CD14-positive monocyte (primary cell): ENCODE data around the gene FAM114A2. TPM values are rescaled to one million over a fixed set of nuclear protein-coding genes. Genes with fewer than 3 reads are reported as not detected.

Experiments
- DNase-seq, 3 donors: peaks; one replicate each; pipeline ENCODE4 v3.0.0-alpha.2; 2011 to 2022
- H2AFZ ChIP-seq: 2 replicates; pipeline ENCODE4 v1.6.0; 2012; ENCODE audit warnings: mild to moderate bottlenecking, low read depth, low read length, inconsistent platforms; ENCODE audit not compliant: insufficient read depth, poor library complexity, severe bottlenecking
- H3K27ac ChIP-seq, 2 donors: 1 replicate in 1 of 2; 2 replicates in 1 of 2; pipeline ENCODE4 v1.5.1; 2012 to 2013; ENCODE audit warnings: low read length in 2 of 2, control low read depth in 1 of 2, inconsistent platforms in 1 of 2, low read depth in 1 of 2, mild to moderate bottlenecking in 1 of 2
- H3K27me3 ChIP-seq, 2 donors: one replicate each; pipeline versions ENCODE4 v1.6.0 to v1.6.1; 2011 to 2013; ENCODE audit warnings: low read length in 2 of 2; ENCODE audit not compliant: control insufficient read depth in 2 of 2, insufficient read depth in 2 of 2
- H3K36me3 ChIP-seq, 2 donors: replicated peaks in 1 of 2; 1 replicate in 1 of 2; 2 replicates in 1 of 2; pipeline versions ENCODE4 v1.5.1 to v1.6.1; 2012 to 2013; ENCODE audit warnings: low read length in 2 of 2, control low read depth in 1 of 2, inconsistent platforms in 1 of 2, mild to moderate bottlenecking in 1 of 2; ENCODE audit not compliant: insufficient read depth in 2 of 2, control insufficient read depth in 1 of 2
- H3K4me1 ChIP-seq, 2 donors: 1 replicate in 1 of 2; 2 replicates in 1 of 2; pipeline versions ENCODE4 v1.5.1 to v1.6.1; 2012 to 2013; ENCODE audit warnings: low read length in 2 of 2, control low read depth in 1 of 2, inconsistent platforms in 1 of 2, mild to moderate bottlenecking in 1 of 2, moderate library complexity in 1 of 2; ENCODE audit not compliant: insufficient read depth in 2 of 2, control insufficient read depth in 1 of 2
- H3K4me2 ChIP-seq: replicated peaks from 2 replicates; pipeline ENCODE3; 2012; ENCODE audit warnings: low read length, moderate library complexity, mild to moderate bottlenecking; ENCODE audit not compliant: poor library complexity, severe bottlenecking; ENCODE audit errors: extremely low read depth
- H3K4me3 ChIP-seq, 3 experiments: fragments of 200-600 bp in 1 of 3; sonication (generic) in 1 of 3; replicated peaks in 1 of 3; 1 replicate in 2 of 3; 2 replicates in 1 of 3; pipeline ENCODE4 v1.5.1; 2011 to 2013; ENCODE audit warnings: low read length in 3 of 3, mild to moderate bottlenecking in 3 of 3, control low read depth in 2 of 3, low read depth in 2 of 3, inconsistent platforms in 1 of 3, moderate library complexity in 1 of 3
- H3K79me2 ChIP-seq: 2 replicates; pipeline ENCODE4 v1.6.0; 2012; ENCODE audit warnings: mild to moderate bottlenecking, control low read depth, inconsistent platforms, low read length, moderate library complexity; ENCODE audit not compliant: insufficient read depth
- H3K9ac ChIP-seq: 2 replicates; pipeline ENCODE4 v1.6.0; 2017; ENCODE audit warnings: low read length, mild to moderate bottlenecking; ENCODE audit not compliant: insufficient read depth, poor library complexity, severe bottlenecking
- H3K9me3 ChIP-seq, 2 donors: replicated peaks in 1 of 2; 1 replicate in 1 of 2; 2 replicates in 1 of 2; pipeline versions ENCODE4 v1.5.1 to v1.6.1; 2012 to 2013; ENCODE audit warnings: low read length in 2 of 2, control low read depth in 1 of 2; ENCODE audit not compliant: control insufficient read depth in 1 of 2, insufficient read depth in 1 of 2
- H4K20me1 ChIP-seq: 2 replicates; pipeline ENCODE4 v1.6.0; 2012; ENCODE audit warnings: mild to moderate bottlenecking, low read length, control low read depth, moderate library complexity; ENCODE audit not compliant: insufficient read depth
- H3K27ac Mint-ChIP-seq, 7 donors: one replicate each; pipeline ENCODE4 v1.8.0; 2020; ENCODE audit warnings: mild to moderate bottlenecking in 7 of 7, mixed read lengths in 7 of 7, moderate library complexity in 6 of 7, inconsistent platforms in 2 of 7
- H3K27me3 Mint-ChIP-seq, 3 donors: one replicate each; pipeline ENCODE4 v1.8.0; 2021 to 2022; ENCODE audit warnings: low read depth in 3 of 3, mild to moderate bottlenecking in 3 of 3, mixed read lengths in 3 of 3, moderate library complexity in 3 of 3, inconsistent platforms in 1 of 3
- H3K36me3 Mint-ChIP-seq, 2 donors: one replicate each; pipeline ENCODE4 v1.8.0; 2020; ENCODE audit warnings: mixed read lengths in 2 of 2, inconsistent platforms in 1 of 2, mild to moderate bottlenecking in 1 of 2
- H3K4me1 Mint-ChIP-seq: one replicate; pipeline ENCODE4 v1.8.0; 2020; ENCODE audit warnings: mild to moderate bottlenecking, mixed read lengths
- H3K4me3 Mint-ChIP-seq, 2 donors: one replicate each; pipeline ENCODE4 v1.8.0; 2020; ENCODE audit warnings: mild to moderate bottlenecking in 2 of 2, mixed read lengths in 2 of 2, moderate library complexity in 1 of 2
- H3K9me3 Mint-ChIP-seq, 7 donors: one replicate each; pipeline ENCODE4 v1.8.0; 2020 to 2022; ENCODE audit warnings: mixed read lengths in 7 of 7, mild to moderate bottlenecking in 6 of 7, moderate library complexity in 6 of 7, inconsistent platforms in 2 of 7
- WGBS: methylation state at CpG from one replicate; pipeline ENCODE4 v1.1.5; 2013; ENCODE audit warnings: missing lambda C conversion rate; ENCODE audit not compliant: insufficient coverage; 5-methylcytosine and 5-hydroxymethylcytosine counted together
- intact Hi-C, 2 donors: fragments of 100-400 bp; cut with micrococcal nuclease; formaldehyde crosslinking; loops; one replicate each; pipeline versions ENCODE4 v1.15.0 to v1.15.1; 2023
- polyA plus RNA-seq, 3 donors: library from polyadenylated mRNA; depleted of rRNA in 1 of 3; unstranded in 2 of 3; stranded (reverse) in 1 of 3; fragments of 300-500 nt in 2 of 3; fragments of >200 nt in 1 of 3; fragmentation: Illumina TruSeq in 2 of 3; gene quantifications; 1 replicate in 2 of 3; 2 replicates in 1 of 3; pipeline ENCODE4 v1.2.3, GENCODE V29; 2012 to 2021
- TF ChIP-seq, protein P1 (sequence below): fragments of 200-600 bp; IDR thresholded peaks from one replicate; pipeline ENCODE4 v1.8.0; 2022; ENCODE audit warnings: antibody characterized with exemption, mild to moderate bottlenecking

Gene FAM114A2
- polyA plus RNA-seq, 3 donors, result 6.7 to 18.4 (median 15.6) TPM

DNA sequence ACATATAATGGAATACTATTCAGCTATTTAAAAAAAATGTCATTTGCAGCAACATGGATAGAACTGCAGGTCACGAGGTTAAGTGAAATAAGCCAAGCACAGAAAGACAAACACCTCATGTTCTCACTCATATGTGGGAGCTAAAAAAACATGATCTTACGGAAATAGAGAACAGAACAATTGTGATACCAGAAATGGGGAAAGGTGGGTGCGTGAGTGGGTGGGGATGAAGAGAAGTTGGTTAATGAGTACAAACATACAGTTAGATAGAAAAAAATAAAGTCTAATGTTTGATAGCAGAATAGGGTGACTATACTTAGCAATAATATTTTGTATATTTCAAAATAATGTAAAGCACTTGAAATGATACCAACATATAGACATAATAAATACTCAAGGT, 38.7 kb downstream of the FAM114A2 start:
- no CpG with 5 or more reads among the region's 3 CpGs for WGBS
- intact Hi-C loops, result no loop called here
- Histone ChIP-seq H3K9me3 (no peaks in the 10 kb centered on the region), H3K4me2 (no peak overlapping the region), H4K20me1 (no peaks in the 10 kb centered on the region), H2AFZ (no peak overlapping the region), H3K9ac (no peak overlapping the region), H3K4me1 (no peaks in the 10 kb centered on the region), H3K79me2 (no peaks in the 10 kb centered on the region), H3K36me3 (peaks cover 22 to 53% of the 10 kb centered on the region in 2 donors), H3K27ac (no peak overlapping the region), H3K27me3 (no peaks in the 10 kb centered on the region), H3K4me3 (no peak overlapping the region)
- H3K4me1 Mint-ChIP-seq, result no peaks in the 10 kb centered on the region
- no peak overlapping the region for H3K27ac Mint-ChIP-seq
- DNase-seq, result no peak
- TF ChIP-seq, protein P1, sequence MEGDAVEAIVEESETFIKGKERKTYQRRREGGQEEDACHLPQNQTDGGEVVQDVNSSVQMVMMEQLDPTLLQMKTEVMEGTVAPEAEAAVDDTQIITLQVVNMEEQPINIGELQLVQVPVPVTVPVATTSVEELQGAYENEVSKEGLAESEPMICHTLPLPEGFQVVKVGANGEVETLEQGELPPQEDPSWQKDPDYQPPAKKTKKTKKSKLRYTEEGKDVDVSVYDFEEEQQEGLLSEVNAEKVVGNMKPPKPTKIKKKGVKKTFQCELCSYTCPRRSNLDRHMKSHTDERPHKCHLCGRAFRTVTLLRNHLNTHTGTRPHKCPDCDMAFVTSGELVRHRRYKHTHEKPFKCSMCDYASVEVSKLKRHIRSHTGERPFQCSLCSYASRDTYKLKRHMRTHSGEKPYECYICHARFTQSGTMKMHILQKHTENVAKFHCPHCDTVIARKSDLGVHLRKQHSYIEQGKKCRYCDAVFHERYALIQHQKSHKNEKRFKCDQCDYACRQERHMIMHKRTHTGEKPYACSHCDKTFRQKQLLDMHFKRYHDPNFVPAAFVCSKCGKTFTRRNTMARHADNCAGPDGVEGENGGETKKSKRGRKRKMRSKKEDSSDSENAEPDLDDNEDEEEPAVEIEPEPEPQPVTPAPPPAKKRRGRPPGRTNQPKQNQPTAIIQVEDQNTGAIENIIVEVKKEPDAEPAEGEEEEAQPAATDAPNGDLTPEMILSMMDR, result no peak
- H3K9me3 Mint-ChIP-seq, result no peaks in the 10 kb centered on the region
- H3K4me3 Mint-ChIP-seq, result no peak overlapping the region
- no peaks in the 10 kb centered on the region for H3K27me3 Mint-ChIP-seq
- peaks cover 56 to 57% of the 10 kb centered on the region in 2 donors for H3K36me3 Mint-ChIP-seq

DNA sequence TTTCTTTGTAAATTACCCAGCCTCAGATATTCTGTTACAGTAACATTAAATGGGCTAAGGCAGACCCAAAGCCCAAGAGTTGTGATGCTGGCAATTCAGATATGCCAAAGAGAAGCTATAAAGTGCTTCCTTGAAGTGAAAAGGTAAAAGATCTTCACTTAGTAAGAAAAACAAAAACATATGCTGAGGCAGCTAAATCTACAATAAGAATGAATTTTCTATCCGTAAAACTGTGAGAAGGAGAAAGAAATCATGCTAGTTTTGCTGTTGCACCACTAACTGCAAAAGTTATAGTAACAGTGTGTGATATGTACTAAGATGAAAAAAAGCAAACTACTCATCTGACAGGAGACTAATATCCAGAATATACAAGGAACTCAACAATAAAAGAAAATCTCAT, 39.9 kb downstream of the FAM114A2 start:
- intact Hi-C loops, result no loop called here
- Histone ChIP-seq H3K4me2 (no peak overlapping the region), H4K20me1 (no peaks in the 10 kb centered on the region), H3K36me3 (peaks cover 34 to 66% of the 10 kb centered on the region in 2 donors), H3K27me3 (no peaks in the 10 kb centered on the region), H3K9me3 (no peaks in the 10 kb centered on the region), H3K79me2 (no peaks in the 10 kb centered on the region), H3K4me1 (no peaks in the 10 kb centered on the region), H3K9ac (no peak overlapping the region), H3K27ac (no peak overlapping the region), H2AFZ (no peak overlapping the region), H3K4me3 (no peak overlapping the region)
- no peak for DNase-seq
- TF ChIP-seq, protein P1, result no peak
- H3K27me3 Mint-ChIP-seq, result no peaks in the 10 kb centered on the region
- no CpG with 5 or more reads among the region's 1 CpG for WGBS
- H3K36me3 Mint-ChIP-seq, result peaks cover 61 to 62% of the 10 kb centered on the region in 2 donors
- H3K27ac Mint-ChIP-seq, result no peak overlapping the region
- no peaks in the 10 kb centered on the region for H3K4me1 Mint-ChIP-seq
- H3K9me3 Mint-ChIP-seq, result no peaks in the 10 kb centered on the region
- no peak overlapping the region for H3K4me3 Mint-ChIP-seq
